HG03558 (cell line): ENCODE data around the gene PEF1.

Source experiments
- ATAC-seq: cut with Tn5 transposase; IDR thresholded peaks from one replicate; pipeline ENCODE4 v1.9.1; 2021; ENCODE audit warnings: moderate number of reproducible peaks; ENCODE audit not compliant: unreplicated experiment; ENCODE audit errors: extremely low read depth

Gene PEF1

DNA sequence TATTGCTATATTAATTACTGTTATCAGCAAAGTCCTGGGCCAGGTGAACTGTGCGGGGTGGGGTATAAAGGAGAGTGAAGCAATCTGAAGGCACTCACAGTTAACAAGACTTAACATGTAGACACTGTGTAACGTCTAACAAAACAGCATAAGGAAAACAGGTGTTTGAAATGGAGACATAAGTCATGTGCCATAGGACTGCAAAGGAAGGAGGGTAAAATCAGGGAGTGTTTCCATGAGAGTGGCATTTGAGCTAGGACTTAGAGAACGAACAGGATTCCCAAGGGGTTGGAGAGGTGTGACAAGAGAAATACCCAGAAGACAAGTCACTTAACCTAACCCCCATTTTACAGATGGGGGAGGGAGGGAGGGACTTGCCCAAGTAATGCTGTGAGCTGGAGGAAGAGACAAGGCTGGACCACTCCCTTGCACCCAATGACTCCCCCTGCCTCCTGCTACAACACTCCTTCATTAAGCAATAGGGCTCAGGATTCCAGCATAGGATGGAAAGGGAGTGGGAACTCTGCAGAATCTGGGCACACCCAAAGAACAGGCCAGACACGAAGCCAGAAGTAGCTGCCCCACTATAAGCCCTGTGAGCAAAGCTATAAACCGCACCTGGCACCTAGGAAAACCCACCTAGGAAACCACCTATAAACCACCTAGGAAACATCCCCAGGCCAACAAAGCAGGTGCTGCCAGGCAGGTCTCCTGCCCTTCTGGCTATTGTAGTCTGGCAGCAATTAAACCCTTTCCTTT is 6.6 kb downstream of the PEF1 start:
- no peak for ATAC-seq

DNA sequence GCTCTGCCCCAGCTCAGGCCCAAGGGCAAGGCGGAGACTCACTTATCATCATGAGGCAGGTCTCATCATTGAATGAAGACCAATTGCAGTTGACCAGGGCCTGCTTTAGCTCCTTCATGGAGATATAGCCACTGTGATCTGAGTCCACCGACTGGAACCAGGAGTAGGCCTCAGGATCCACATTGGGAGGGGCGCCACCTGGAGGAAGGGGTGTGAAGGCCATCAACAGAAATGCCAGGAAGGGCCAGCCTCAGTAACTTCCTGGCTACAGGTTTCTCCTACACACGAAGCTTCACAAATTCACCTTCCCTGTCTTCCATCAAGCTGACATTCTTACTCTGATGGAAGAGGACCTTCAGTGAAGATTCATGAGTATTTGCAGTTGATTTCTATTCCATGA is 11.6 kb downstream of the PEF1 start:
- no peak for ATAC-seq

DNA sequence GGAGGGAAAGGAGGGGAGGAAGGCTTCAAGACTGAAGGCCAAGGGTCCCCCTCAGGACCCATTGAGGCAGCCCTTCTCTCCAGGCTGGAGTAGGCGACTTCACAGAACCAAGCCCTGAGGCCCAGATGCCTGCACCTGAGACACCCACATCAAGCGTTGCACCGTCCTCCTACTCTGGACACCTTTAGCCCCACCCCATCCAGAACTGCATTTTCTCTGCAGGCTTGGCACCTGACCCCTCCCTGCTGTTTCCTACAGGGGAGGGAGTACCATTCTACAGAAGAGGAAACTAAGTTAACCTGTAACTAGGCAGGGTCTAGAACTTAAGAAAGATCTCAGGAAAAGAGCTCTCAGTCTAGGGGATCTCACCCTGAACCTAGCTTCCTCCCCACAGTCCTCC is 12.0 kb downstream of the PEF1 start:
- ATAC-seq: no peak

DNA sequence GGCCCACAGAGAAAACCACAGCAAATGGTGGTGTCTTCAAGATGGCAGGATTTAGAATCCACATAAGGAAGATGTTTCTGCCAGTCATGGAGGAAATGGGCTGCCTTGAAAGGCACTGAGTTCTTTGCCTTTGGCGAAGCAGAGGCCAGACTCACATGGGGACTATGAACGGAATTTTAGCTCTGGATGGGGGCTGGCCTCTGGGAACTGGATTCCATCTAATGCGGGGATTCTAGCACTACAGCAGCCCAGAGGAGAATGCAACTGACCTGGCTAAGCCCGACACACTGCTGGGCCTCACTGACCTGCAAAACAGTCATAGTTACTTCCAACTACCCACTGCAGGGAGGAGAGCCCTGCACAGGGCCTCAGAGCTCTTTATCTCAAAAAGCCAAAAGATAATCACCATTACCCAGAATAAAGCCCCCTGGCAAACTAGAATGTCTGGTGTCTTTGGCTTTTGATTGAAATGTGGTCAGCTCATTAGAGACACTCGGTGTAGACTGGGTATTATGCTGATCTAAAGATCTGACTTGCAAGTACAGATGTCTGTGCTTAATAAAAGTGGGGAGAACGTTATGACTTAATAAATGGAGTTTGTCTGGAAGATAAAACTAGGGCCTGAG is 15.6 kb downstream of the PEF1 start:
- no peak for ATAC-seq

DNA sequence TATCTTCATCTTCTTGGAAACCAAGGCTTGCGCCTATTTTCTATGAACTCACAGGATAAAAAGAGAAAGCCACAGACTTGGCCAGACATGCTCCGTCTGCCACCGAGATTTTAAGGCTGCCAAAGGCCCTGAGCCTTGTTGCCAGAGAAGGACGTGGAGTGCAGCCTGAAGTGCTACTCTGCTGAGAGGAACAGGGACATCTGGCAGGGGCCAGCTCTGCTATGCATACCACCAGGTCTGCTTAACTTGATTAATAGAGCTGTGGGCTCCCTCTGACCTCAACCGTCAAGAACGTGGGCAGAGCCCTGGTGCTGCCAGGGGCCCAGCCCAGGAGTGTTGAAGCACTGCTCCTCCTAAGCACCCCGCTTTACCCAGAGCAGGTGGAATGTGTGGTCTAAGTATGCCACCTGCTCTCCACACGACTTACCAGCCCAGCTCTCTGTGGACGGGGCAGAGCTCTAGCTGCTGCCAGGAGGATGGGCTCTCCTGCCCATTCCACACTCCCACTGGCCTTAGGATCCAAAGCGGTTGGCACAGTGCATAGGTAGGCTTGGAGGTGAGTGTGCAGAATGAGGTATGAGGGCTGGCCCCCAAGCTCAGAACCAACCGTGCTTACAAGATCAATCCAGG is 16.6 kb downstream of the PEF1 start:
- ATAC-seq: no peak

DNA sequence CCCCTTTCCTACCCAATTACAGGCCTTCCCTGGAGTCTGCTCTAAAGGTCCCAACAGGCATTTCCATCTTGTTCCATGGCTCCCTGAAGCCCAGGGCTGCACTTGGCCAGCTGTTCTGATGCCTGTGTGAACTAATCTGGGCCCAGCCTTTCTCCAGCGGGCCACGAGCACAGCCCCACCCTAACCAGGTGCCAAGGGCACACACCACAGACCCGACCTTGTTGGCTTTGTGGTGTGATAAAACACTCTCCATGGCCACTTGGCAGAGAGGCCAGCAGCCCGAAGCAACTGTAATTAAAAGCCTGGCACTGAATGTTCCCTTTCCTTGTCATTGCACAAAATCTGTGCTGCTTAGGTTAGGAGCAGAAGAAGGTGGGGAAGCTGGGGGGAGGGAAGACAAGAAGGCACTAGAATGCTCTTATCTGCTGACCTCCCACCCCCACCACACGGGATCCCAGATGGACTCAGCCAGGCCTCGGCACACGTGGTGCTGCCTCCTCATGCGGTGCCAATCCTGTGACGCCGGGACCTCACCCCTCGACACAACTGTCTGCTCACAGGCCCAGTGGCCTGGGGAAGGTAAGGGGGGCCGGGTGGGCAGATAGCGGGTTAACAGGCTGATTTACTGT is 17.3 kb downstream of the PEF1 start:
- ATAC-seq: no peak

DNA sequence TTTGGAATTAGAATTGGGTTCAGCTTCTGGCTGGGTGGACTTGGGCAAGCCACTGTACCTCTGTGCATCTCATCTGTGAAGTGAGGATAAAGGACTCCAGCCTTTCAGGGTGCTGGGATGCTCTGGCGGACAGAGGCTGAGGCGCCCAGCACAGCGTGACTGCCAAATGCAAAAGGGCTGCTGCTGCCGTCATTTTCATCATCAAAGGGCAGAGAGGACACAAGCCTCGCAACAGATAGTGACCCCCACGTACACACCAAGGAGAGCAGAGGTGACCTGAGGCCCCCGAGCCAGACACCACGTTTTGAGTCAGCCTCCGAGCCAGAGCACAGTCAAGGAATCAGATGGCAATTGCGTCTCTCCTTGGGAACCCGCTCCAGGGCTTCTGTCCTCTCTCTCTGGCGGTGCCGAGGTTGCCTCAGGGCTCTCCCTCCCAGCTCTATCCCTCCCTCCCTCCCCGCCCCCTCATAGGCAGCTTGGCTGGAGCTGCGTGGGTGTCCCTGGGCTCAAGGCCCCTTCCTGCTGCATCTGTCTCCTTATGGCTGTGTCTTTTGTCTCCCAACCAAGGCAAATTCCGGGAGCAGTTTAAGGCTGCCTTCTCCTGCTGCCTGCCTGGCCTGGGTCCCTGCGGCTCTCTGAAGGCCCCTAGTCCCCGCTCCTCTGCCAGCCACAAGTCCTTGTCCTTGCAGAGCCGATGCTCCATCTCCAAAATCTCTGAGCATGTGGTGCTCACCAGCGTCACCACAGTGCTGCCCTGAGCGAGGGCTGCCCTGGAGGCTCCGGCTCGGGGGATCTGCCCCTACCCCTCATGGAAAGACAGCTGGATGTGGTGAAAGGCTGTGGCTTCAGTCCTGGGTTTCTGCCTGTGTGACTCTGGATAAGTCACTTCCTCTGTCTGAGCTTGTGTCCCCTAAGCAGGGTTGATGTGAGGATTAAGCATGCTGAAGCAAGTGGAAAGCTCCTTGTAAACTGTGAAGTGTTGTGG is 18.2 kb downstream of the PEF1 start:
- no peak for ATAC-seq

DNA sequence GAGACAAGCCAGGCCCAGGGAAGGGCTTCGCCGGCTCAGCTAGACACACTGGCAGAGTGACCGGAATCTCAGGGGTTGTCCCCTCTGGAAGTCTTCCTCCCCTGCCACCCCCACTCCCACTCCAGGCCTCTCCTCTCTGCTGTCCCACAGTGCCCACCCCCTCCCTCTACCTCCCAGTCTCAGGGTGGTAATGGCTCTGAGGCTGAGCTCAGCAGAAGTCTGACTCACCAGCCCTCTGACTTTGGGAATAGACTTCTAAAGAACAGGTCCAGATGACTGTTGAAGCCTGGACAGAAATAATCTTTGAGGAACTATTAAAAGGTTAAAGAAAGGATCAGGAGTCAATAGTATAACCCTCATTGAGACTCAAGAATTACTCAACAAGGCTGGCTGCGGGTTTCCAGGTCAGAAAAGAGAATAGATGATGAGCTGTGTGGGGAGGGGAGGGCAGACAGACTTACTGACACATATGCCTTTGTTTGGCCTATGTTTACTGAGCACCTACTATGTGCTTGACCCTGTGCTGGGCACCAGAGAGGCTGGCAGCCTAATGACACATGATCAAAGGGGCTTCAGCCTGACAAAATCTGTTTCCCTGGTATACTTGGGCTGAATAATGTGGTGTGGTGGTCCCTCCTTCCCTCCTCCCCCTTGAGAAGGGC is 19.0 kb downstream of the PEF1 start:
- no peak for ATAC-seq

DNA sequence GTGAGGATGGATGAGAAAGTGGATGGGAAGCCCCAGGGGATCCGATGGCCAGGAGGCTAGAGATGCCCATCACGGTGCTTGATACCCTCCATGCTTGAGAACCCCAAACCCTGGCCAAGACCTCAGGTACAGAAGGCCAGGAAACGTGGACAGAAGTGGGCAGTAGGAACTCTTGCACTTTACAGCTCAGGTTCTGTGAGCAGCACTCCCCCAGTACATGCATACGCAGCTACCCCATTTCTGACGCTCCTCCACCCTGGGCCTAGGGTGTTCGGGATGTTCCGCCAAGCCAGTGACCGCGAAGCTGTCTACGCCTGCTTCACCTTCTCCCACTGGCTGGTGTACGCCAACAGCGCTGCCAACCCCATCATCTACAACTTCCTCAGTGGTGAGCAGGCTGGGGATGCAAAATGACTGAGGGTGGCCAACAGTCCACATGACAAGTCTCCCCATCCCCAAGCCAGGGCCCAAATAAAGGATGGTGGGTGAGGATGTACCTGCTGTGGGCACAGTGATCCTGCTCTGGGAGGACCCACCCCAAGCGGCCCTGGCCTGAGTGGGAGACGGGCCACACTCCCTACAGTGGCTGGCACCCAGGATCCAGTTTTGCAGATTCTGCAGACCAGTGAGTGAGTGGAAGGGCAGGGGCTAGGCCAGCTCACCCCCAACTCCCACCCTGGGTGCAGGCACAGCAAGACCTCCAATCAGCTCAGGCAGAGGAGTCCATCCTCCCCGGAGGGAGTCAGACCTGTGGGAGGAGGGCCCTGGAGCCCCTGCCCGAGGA is 19.8 kb downstream of the PEF1 start:
- ATAC-seq: no peak

DNA sequence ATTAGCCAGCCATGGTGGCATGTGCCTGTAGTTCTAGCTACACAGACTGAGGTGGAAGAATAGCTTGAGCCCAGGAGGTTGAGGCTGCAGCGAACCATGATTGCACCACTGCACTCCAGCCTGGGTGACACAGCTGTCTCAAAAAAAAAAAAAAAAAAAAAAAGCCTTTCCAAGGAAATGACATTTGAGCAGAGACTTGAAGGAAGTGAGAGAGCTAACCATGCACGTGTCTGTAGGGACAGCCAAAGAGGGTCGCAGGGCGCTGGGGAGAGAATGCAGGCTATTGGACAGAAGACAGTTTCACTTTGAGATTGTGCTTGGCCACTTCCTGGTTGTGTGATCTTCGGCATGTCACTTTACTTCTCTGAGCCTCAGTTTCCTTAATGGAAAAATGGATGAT is 20.4 kb downstream of the PEF1 start:
- ATAC-seq: no peak

DNA sequence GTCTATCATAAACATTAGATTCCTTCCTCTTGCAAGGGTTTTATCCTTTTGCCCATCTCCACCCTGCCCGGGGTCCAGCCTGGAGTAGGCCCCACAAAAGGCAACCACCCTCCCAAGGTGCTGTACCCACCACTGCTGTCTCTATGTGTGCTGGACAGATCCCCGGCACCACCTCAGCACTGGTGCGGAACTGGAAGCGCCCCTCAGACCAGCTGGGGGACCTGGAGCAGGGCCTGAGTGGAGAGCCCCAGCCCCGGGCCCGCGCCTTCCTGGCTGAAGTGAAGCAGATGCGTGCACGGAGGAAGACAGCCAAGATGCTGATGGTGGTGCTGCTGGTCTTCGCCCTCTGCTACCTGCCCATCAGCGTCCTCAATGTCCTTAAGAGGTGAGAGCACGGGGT is 21.3 kb downstream of the PEF1 start:
- ATAC-seq: no peak

DNA sequence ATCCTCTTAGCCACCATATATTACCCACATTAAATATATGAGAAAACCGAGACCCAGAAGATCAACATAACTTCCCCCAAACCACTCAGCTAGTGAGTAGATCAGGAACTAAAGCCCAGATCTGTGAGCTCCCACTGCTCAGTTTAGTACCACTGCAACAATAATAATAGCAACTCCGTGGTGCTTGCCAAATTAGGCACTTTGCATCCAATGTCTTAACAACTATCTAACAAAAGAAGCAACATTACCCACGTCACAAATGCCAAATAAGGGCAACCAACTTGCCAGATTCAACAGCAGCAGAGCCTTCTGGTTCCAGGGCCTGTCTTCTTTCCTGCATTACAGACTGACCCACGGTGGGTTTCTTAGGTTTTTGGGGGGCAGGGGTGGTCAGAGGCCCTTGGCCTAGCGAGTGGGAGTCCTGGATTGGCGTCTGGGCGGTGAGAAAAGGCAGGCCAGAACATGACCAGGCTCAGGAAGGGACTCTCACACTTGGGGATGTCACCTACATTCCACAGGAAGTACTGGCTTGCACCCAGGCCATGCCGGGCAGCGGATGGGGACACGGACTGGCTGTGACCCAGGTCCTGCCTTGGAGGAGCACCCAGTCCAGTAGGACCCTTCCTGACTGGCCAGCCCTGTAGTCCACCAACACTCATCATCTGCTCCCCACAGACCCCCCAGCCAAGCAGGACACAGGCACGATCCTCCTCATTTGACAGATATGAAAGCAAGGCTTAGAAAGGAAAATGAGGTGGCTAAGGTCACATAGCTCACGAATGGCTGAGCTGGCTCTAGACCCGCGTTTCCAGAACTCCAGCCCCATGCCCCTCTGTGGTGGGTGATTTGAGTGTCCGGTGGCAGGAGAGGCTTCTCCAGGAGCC is 22.6 kb downstream of the PEF1 start:
- no peak for ATAC-seq

DNA sequence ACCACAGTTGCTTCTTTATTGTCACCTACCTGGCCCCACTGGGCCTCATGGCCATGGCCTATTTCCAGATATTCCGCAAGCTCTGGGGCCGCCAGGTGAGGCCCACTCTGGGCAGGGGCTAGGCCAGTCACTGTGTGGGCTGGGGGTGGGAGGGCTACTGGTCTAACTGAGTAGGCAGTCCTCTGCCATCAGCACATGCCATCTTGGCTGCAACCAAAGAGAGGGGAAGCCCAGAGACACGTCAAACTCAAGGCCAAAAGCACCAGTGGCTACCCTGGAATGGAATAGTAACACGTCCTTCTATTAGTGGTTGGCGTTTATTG is 23.2 kb downstream of the PEF1 start:
- no peak for ATAC-seq

DNA sequence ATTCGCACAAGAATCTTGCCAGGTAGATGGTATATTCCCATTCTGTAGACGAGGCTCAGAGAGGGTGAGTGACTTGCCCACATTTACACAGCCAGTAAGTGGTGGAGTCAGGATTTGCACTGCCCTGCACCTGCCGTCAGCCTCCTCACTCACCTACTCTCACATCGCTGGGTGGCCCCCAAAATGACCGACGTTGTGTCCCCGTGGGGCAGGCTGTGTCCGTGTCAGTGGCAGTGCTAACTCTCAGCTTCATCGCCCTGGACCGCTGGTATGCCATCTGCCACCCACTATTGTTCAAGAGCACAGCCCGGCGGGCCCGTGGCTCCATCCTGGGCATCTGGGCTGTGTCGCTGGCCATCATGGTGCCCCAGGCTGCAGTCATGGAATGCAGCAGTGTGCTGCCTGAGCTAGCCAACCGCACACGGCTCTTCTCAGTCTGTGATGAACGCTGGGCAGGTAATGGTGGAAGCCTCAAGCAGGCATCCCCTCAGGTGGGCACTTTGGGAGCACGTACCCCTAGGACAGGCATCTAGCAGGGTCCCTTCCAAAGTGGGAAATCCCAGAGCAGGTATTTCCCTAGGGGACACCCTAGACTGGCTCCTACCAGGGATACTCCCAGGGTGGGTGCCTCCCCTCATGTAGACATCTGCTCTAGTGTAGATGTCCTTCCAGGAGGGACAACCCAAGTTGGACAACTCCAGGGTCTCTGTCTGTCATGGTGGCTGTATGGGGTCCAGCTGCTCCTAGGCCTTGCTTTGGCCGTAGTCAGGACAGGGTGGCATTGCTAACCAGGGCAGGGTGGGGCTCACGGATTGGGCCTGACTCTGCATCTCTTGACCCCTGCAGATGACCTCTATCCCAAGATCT is 23.8 kb downstream of the PEF1 start:
- ATAC-seq: no peak

DNA sequence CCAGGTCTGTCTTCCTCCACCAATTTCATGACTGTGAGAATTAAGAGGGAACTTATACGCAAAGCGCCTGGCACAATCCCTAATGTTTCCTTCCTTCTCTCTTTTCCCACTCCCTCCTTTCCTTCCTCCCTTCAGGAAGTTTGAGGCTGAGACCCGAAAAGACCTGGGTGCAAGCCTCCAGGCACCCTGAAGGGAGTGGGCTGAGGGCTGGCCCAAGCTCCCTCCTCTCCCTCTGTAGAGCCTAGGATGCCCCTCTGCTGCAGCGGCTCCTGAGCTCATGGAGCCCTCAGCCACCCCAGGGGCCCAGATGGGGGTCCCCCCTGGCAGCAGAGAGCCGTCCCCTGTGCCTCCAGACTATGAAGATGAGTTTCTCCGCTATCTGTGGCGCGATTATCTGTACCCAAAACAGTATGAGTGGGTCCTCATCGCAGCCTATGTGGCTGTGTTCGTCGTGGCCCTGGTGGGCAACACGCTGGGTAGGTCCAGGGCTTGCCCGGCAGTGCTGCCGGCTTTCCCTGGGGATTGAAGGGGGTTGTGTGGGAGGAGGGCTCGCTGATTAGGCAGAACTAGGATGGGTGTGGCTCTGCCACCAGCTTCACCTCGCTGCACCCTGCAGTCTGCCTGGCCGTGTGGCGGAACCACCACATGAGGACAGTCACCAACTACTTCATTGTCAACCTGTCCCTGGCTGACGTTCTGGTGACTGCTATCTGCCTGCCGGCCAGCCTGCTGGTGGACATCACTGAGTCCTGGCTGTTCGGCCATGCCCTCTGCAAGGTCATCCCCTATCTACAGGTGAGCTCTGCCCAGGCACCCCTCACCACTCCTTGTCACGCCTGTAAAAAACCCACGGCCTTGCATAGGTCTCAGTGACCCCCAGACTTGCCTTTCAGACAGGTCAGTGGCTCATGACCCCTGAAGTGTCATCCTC is 25.5 kb downstream of the PEF1 start:
- ATAC-seq: no peak
